ENCODE measurements around the gene PPP1R9B. TPM values are rescaled to one million over a fixed set of nuclear protein-coding genes. Genes with fewer than 3 reads are reported as not detected.

Gene PPP1R9B
- total RNA-seq, 1 donor from 2014 or later, result 51.5 TPM

- peak overlapping the region; percentile 64 for H3K27ac Mint-ChIP-seq
Observed at GRCh38 chr17:50101346-50102163, 48.9 kb downstream of the PPP1R9B start.

GRCh38 chr17:50100921-50101345 lies 49.5 kb downstream of the PPP1R9B start:
- Mint-ChIP-seq H3K4me3 (peak overlapping the region; percentile 2), H3K36me3 (peaks cover 3% of the 10 kb centered on the region), H3K4me1 (ENCODE audit: unreplicated experiment) (peaks cover 23% of the 10 kb centered on the region), H3K27me3 (no peaks in the 10 kb centered on the region), H3K9me3 (no peaks in the 10 kb centered on the region), H3K27ac (peak overlapping the region; percentile 64)
- no peak for TF ChIP-seq CTCF (conservative IDR thresholded peaks at IDR 0.05)
- DNase-seq (ENCODE audit: extremely low spot score, unreplicated experiment), result no peak

More at GRCh38 chr17:50101346-50102163, 48.9 kb downstream of the PPP1R9B start:
- peaks cover 23% of the 10 kb centered on the region for H3K4me1 Mint-ChIP-seq (ENCODE audit: unreplicated experiment)
- TF ChIP-seq CTCF (conservative IDR thresholded peaks at IDR 0.05), result peak; percentile 31
- peak overlapping the region; percentile 44 for H3K4me3 Mint-ChIP-seq
- no peaks in the 10 kb centered on the region for H3K9me3 Mint-ChIP-seq
- H3K27me3 Mint-ChIP-seq, result no peaks in the 10 kb centered on the region
- peaks cover 7% of the 10 kb centered on the region for H3K36me3 Mint-ChIP-seq
- DNase-seq (ENCODE audit: extremely low spot score, unreplicated experiment), result no peak

- Mint-ChIP-seq H3K9me3 (no peaks in the 10 kb centered on the region), H3K36me3 (peaks cover 3% of the 10 kb centered on the region), H3K4me3 (no peak overlapping the region), H3K4me1 (ENCODE audit: unreplicated experiment) (peaks cover 27% of the 10 kb centered on the region), H3K27me3 (no peaks in the 10 kb centered on the region), H3K27ac (peak overlapping the region; percentile 47)
- TF ChIP-seq CTCF (conservative IDR thresholded peaks at IDR 0.05), result no peak
- no peak for DNase-seq (ENCODE audit: extremely low spot score, unreplicated experiment)
Observed at GRCh38 chr17:50100480-50100883, 50.0 kb downstream of the PPP1R9B start.

GRCh38 chr17:50099003-50099402 lies 51.5 kb downstream of the PPP1R9B start:
- no peak overlapping the region for H3K27ac Mint-ChIP-seq
- no peak for DNase-seq (ENCODE audit: extremely low spot score, unreplicated experiment)
- no peaks in the 10 kb centered on the region for H3K36me3 Mint-ChIP-seq
- H3K4me1 Mint-ChIP-seq (ENCODE audit: unreplicated experiment), result peaks cover 32% of the 10 kb centered on the region
- H3K9me3 Mint-ChIP-seq, result no peaks in the 10 kb centered on the region
- no peak for TF ChIP-seq CTCF (conservative IDR thresholded peaks at IDR 0.05)
- H3K4me3 Mint-ChIP-seq, result no peak overlapping the region
- no peaks in the 10 kb centered on the region for H3K27me3 Mint-ChIP-seq

DNA sequence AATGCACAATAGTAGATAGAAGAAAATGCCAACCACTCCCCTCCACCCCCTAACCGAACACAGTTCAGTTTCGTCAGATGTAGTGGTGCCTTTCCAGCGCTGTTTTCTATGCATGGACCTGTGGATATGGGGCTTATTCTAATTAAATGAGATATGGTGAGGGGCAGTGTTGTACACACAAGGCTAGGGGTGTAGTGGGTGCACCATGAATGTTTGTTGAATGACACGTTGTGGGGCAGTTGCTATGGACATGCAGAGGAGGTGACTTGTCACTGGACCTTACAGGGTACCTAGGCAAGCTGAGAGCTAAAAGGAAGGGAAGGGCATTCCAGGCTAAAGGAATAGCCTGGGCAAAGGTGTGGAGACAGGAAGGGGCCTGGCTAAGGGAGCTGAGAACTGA lies 51.9 kb downstream of the PPP1R9B start:
- Mint-ChIP-seq H3K27ac (no peak overlapping the region), H3K9me3 (no peaks in the 10 kb centered on the region), H3K4me3 (no peak overlapping the region), H3K27me3 (no peaks in the 10 kb centered on the region), H3K4me1 (ENCODE audit: unreplicated experiment) (peaks cover 32% of the 10 kb centered on the region), H3K36me3 (no peaks in the 10 kb centered on the region)
- no peak for TF ChIP-seq CTCF (conservative IDR thresholded peaks at IDR 0.05)
- no peak for DNase-seq (ENCODE audit: extremely low spot score, unreplicated experiment)

All from type B pancreatic cell (in vitro differentiated cells).